NCI-H526 (cell line): ENCODE measurements around the gene OSBPL3.
A peak's percentile ranks its signal among the peaks of the same experiment; 100 is the strongest.
"Not testable (repeated sequence)": the region's sequence is repeated elsewhere in the genome, so short reads cannot be mapped to it uniquely, and the experiment has no call there.

Experiments
- DNase-seq, 2 experiments: peaks; one replicate each; lab custom pipeline; 2025; lab: John Stamatoyannopoulos, UW

Gene OSBPL3

DNA sequence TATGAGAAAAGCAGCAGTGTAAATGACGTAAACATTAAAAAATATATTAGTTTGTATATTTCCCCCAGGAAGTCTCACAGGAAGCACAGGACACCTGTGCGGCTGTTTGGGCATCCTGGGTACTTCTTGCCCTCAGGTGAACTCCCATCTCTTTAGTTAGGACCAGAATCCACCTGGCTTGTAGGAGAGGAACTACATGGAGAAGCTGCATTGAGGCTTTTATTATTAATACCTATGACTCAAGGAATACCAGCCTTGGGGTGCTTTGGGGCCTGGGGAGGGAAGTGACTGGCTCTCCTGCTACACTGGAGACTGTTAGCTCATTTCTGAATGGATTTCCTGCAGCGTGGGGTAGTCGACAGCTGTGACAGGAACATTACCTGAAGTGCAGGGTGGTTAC lies 182.7 kb downstream of the OSBPL3 start:
- no peak for DNase-seq

- no peak for DNase-seq
Observed at GRCh38 chr7:24795407-24795767, 184.6 kb downstream of the OSBPL3 start.

DNA sequence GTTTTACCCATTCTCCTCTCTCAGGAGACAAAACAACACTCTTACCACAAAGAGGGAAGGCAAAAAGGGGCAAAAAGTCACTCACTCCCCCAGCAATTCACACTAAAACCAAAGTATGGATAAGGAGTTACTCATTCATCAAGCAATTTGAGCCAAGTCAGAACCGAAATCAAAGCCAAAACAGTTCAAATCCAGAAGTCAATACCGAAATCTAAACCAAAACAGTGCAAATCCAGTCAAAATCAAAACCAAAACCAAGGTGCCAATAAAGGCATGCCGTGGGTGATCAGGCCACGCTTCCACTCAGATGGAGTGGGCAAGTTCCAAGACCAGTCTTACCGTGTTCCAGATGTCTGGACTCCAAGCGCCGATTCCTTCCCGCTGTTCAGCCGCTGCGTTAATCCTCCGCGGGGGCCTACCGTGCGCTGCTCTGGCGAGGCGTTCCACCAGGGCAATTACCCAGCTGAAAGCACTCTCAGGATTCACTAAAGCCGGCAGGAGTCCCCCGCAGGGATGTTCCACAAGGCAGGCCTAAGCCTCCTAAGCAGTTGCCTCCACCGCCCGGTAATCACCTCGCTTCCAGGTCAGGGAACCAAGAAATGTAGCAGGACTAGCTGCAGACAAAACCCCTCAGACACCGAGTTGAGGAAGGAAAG lies 185.1 kb downstream of the OSBPL3 start:
- not testable (repeated sequence) for DNase-seq

DNA sequence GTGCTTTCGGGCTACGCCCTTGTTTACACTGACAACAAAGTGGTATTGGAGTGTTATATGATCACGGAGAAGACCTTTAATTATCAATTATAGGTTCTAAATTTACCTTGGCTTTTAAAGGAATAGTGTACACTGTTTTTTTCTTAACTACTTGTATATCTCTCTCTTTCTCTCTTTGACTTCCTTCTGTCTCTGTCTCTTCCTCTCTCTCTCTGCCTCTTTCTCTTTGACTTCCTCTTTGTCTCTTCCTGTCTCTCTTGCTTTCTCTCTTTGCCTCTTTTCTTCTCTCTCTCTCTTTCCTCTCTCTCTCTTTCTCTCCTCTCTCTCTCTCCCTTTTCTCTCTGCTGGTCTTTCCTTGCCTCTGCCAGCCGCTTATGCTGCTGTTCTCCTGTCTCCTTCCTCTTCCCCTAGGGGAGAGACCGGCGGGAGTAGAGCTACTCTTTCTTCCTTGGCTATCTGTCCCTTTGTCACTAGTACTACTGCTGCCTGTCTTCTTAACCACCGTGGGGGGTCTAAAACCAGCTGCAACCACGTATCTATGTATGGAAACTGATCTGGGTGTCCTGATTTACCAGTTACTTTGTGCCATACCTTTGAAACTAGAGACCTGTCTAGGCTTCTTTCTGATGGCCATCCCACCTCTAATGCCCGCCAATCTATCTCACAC lies 185.9 kb downstream of the OSBPL3 start:
- no peak for DNase-seq

- DNase-seq, result peak in 1 of 2 experiments; percentile 5
Observed at GRCh38 chr7:24788961-24789576, 190.9 kb downstream of the OSBPL3 start.

DNA sequence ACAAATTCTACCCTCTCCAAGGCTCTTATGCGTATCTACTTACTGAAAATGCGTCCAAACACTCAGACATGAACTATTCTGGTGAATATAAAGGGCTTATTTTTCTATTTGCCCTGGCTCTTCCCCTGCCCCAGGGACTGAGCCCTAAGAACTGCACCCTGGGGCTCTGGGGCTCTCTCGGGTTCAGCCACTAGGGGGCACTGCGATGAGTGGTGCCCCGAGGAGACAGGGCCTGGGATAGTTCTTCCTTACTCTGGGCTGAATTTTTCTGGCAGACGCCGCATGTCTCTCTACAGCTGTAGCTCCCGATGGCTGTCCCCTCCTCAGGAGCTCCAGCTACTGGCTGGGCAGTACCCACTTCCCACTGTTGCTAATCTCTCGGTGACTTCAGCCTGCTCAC lies 191.9 kb downstream of the OSBPL3 start:
- DNase-seq, result no peak

GRCh38 chr7:24786941-24787340 lies 193.0 kb downstream of the OSBPL3 start:
- DNase-seq, result no peak

DNA sequence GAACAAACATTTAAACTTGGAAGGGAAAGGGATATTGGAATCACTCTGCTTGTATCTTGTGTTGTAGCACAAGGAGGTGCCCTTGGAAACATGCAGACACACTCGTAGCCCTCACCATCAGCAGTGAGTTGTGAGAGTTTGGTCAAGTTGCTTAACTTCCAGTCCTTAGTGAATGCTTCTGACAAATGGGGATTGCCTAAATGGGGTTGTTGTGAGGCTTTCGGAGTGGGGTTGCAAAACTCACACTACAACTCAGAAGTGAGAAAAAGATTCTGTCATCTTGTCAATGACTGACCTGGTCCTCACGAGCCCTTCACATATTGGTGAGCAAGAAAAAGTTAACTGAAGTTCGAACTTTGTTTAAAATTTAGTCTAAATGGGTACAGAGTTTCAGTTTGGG lies 193.7 kb downstream of the OSBPL3 start:
- no peak for DNase-seq

- DNase-seq, result no peak
Observed at GRCh38 chr7:24784277-24784676, 195.7 kb downstream of the OSBPL3 start.

DNA sequence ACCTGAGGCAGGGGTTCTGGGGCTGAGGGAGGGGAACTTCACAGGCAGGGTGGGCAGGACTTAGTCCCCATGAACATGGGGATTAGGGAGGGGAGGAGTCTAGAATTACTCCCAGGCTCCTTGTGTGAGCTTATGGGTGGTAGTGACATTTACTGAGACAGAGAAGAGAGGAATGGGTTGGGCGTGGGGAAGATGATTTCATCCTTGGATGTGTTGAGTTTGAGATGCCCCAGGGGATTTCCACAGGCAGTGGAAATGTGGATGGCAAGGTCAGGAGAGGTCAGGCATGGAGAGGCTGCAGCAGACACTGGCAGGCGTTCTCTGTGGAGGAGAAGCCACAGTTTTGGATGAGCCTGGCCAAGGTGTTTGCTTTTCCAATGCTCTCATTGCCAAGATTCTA lies 196.3 kb downstream of the OSBPL3 start:
- no peak for DNase-seq

GRCh38 chr7:24781106-24781505 lies 198.9 kb downstream of the OSBPL3 start:
- DNase-seq, result no peak

DNA sequence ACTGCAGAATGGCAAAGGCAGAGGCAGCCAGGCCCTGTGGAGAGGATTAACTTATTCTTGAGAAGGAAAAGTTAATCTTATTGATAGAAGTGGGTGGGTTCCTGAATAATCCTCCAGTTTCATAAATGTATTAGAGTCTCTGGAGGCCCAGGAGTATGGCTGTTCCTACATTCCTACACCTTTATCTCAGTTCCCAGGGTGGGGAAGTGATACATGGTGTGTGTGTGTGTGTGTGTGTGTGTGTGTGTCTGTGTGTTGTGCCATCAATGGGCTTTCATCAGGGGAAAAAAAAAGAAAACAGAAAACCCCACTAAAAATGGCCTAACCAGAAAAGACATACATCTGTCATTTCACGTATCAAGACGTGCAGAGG lies 200.7 kb downstream of the OSBPL3 start:
- no peak for DNase-seq

GRCh38 chr7:24778543-24779282 lies 201.3 kb downstream of the OSBPL3 start:
- no peak for DNase-seq

- no peak for DNase-seq
Observed at GRCh38 chr7:24777806-24778205, 202.2 kb downstream of the OSBPL3 start.

DNA sequence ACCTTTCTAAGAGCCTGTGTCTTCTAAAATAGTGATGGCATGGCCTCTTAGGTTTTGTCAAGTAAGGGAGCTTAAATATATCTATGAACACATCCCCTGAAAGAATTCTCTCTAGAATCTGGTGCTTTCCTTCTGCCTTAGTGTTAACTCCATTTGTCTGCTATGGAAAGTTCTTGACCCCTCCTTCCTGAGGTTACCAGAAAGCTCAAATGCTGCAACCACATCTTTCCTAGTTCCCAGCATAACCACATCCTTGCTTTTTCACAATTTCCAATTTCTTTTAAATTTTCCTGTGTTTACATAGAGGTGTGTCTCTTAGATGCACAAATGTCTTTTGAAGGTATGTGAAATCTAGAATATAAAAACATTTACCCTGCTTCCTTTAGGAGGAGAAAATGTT lies 206.3 kb downstream of the OSBPL3 start:
- DNase-seq, result no peak

DNA sequence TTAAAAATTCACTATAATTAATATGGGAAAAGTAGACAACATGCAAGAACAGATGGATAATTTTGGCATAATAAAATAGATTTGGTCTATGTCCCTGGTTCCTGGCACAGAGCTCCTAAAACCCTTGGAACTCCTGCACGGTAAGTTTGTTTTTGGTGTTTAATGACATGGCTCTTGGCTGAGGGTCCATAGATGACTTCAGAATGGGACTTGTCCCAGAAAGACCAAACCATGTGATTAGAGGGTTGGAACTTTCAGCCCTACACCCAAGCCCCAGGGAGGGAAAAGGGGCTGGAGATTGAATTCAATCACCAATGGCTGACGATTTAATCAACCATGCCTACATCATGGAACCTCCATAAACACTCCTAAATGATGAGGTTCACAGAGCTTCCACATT lies 210.1 kb downstream of the OSBPL3 start:
- no peak for DNase-seq

GRCh38 chr7:24769014-24769830 lies 210.8 kb downstream of the OSBPL3 start:
- no peak for DNase-seq

GRCh38 chr7:24767878-24768569 lies 212.0 kb downstream of the OSBPL3 start:
- no peak for DNase-seq

- no peak for DNase-seq
Observed at GRCh38 chr7:24764972-24765744, 214.8 kb downstream of the OSBPL3 start.

DNA sequence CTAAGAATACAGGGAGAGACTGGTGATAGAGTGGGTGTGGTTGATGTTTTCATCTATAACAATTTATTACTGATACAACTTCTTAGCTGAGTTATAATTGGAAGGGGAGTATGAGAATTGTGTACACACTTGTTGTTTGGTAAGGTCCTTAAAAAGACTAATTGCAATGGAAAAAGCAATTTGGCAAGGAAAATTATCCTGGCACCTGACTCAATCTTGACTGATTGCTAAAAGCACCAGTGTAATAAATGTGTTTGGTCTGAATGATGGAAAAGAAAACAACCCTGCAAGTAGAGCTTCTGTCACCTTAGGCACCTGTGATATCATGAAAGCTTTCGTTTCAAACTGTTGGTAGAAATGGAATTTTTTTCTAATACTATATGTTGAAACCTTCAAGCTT lies 216.0 kb downstream of the OSBPL3 start:
- no peak for DNase-seq
